ENCODE data around the gene SLC2A6. TPM values are rescaled to one million over a fixed set of nuclear protein-coding genes. Genes with fewer than 3 reads are reported as not detected.
"Not testable (repeated sequence)": the region's sequence is repeated elsewhere in the genome, so short reads cannot be mapped to it uniquely, and the experiment has no call there.

The SLC2A6 gene
- total RNA-seq, 4 donors from 2014 or later: 0.41 to 2.4 (median 1.4) TPM

GRCh38 chr9:133454943-133455673, 23.8 kb downstream of the SLC2A6 start:
- Histone ChIP-seq H3K36me3 (no peaks in the 10 kb centered on the region), H3K9me3 (no peaks in the 10 kb centered on the region), H3K27me3 (no peaks in the 10 kb centered on the region), H3K4me3 (no peak overlapping the region), H3K4me1 (peaks cover 7 to 13% of the 10 kb centered on the region in 2 donors), H3K27ac (no peak overlapping the region)
- in situ Hi-C loops (cut with MboI; ENCODE audit: low sequenced_read_pairs in 4 of 4) (no loop called here), intact Hi-C loops (cut with DNase I; ENCODE audit: low total_unique reads) (no loop called here)
- no peak for TF ChIP-seq CTCF (IDR thresholded peaks at IDR 0.05 in 4 of 5, conservative IDR thresholded peaks at IDR 0.05 in 1 of 5)
- TF ChIP-seq POLR2A (IDR thresholded peaks at IDR 0.05): no peak
- DNase-seq: no peak
- no peak for ATAC-seq

GRCh38 chr9:133454325-133454724, 24.6 kb downstream of the SLC2A6 start:
- intact Hi-C loops (cut with DNase I; ENCODE audit: low total_unique reads) (no loop called here), in situ Hi-C loops (cut with MboI; ENCODE audit: low sequenced_read_pairs in 4 of 4) (no loop called here)
- TF ChIP-seq CTCF (IDR thresholded peaks at IDR 0.05 in 4 of 5, conservative IDR thresholded peaks at IDR 0.05 in 1 of 5): no peak
- TF ChIP-seq POLR2A (IDR thresholded peaks at IDR 0.05): no peak
- no peak for ATAC-seq
- Histone ChIP-seq H3K27ac (no peak overlapping the region), H3K4me3 (no peak overlapping the region), H3K36me3 (no peaks in the 10 kb centered on the region), H3K9me3 (no peaks in the 10 kb centered on the region), H3K27me3 (no peaks in the 10 kb centered on the region), H3K4me1 (peaks cover 6 to 13% of the 10 kb centered on the region in 2 donors)
- no peak for DNase-seq

- TF ChIP-seq POLR2A (IDR thresholded peaks at IDR 0.05) (no peak), CTCF (IDR thresholded peaks at IDR 0.05 in 4 of 5, conservative IDR thresholded peaks at IDR 0.05 in 1 of 5) (no peak)
- no peaks in the 10 kb centered on the region for H3K27me3 ChIP-seq
- no peak overlapping the region for H3K4me3 ChIP-seq
- H3K4me1 ChIP-seq: peaks cover 0 to 7% of the 10 kb centered on the region in 2 donors
- DNase-seq (no peak), ATAC-seq (no peak)
- no peaks in the 10 kb centered on the region for H3K36me3 ChIP-seq
- H3K27ac ChIP-seq: no peak overlapping the region
- intact Hi-C loops (cut with DNase I; ENCODE audit: low total_unique reads): no loop called here
- in situ Hi-C loops (cut with MboI; ENCODE audit: low sequenced_read_pairs in 4 of 4): no loop called here
- H3K9me3 ChIP-seq: no peaks in the 10 kb centered on the region
These were observed 25.2 kb downstream of the SLC2A6 start for GRCh38 chr9:133453651-133454050.

DNA sequence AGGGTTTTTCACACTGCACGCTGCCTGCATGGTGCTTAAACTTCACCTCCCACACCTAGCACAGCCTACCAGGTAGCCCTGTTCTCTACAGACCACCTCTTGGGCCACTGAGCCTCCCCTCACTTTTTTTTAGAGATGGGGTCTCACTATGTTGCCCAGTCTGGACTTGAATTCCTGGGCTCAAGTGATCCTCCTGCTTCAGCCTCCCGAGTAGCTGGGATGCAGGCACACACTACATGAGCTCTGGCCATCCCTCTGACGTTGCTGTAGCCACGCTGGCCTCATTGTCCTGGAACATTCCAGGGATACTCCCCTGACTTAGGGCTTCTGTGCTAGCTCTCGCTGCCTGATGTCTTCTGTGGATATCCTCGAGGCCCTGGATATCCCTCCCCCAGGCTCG, 26.3 kb downstream of the SLC2A6 start:
- intact Hi-C loops (cut with DNase I; ENCODE audit: low total_unique reads): no loop called here
- TF ChIP-seq CTCF (IDR thresholded peaks at IDR 0.05 in 4 of 5, conservative IDR thresholded peaks at IDR 0.05 in 1 of 5): no peak
- no peak for TF ChIP-seq POLR2A (IDR thresholded peaks at IDR 0.05)
- no peak for ATAC-seq

DNA sequence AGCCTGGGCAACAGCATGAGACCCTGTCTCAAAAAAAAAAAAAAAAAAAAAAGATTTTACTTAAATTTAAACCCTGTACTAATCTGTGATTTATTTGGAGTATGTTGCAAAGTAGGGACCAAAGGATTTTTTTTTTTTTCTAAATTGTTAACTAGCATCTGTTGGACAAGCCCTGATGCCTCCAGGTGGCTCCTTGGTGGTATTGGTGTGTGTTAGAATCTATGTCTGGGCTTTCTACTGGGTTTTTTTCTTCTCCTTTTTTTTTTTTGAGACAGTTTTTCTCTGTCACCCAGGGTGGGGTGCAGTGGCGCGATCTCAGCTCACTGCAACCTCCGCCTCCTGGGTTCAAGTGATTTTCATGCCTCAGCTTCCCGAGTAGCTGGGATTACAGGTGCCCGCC, 27.0 kb downstream of the SLC2A6 start:
- H3K4me1 ChIP-seq; DNase-seq; H3K27me3 ChIP-seq; intact Hi-C loops (cut with DNase I; ENCODE audit: low total_unique reads); H3K36me3 ChIP-seq; H3K27ac ChIP-seq; H3K9me3 ChIP-seq; H3K4me3 ChIP-seq; in situ Hi-C loops (cut with MboI; ENCODE audit: low sequenced_read_pairs in 4 of 4); ATAC-seq: not testable (repeated sequence)

More for the DNA sequence above, 26.3 kb downstream of the SLC2A6 start:
- Histone ChIP-seq H3K27me3 (no peaks in the 10 kb centered on the region), H3K9me3 (no peaks in the 10 kb centered on the region), H3K4me1 (no peaks in the 10 kb centered on the region), H3K36me3 (no peaks in the 10 kb centered on the region), H3K27ac (no peak overlapping the region), H3K4me3 (no peak overlapping the region)
- DNase-seq: no peak
- in situ Hi-C loops (cut with MboI; ENCODE audit: low sequenced_read_pairs in 4 of 4): no loop called here
